GM12878 (cell line): ENCODE measurements around the gene LRIT2. TPM values are rescaled to one million over a fixed set of nuclear protein-coding genes. Genes with fewer than 3 reads are reported as not detected.
A peak's percentile ranks its signal among the peaks of the same experiment; 100 is the strongest.

Source experiments
- ATAC-seq: fragments of 200-7000 bp; cut with Tn5 transposase; 3 replicates; pipeline ENCODE4 v1.9.1; 2020; ENCODE audit warnings: mild to moderate bottlenecking, moderate library complexity
- BruUV-seq: library from RNA; stranded (reverse); fragments of 400-500 nt; replicated peaks from 2 replicates; lab custom pipeline; 2021; lab: Mats Ljungman, UMichigan
- CTCF ChIA-PET: fragments of 300-600 bp; sonication (Branson Sonifier 250); formaldehyde crosslinking; extraction: SDS; loops from one replicate; lab custom pipeline; 2021; ENCODE audit warnings: inconsistent platforms; lab: Yijun Ruan, JAX
- POLR2A ChIA-PET: fragments of 350-600 bp; formaldehyde crosslinking; extraction: SDS; loops from one replicate; lab custom pipeline; 2021; ENCODE audit warnings: inconsistent platforms; lab: Charles Lee
- RAD21 ChIA-PET: fragments of 300-600 bp; sonication (Branson Sonifier 250); formaldehyde crosslinking; loops from one replicate; lab custom pipeline; 2023; ENCODE audit warnings: antibody characterized with exemption; ENCODE audit not compliant: unreplicated experiment; lab: Charles Lee
- SMC1A ChIA-PET: fragments of 300-600 bp; sonication (Branson Sonifier 250); formaldehyde crosslinking; loops from one replicate; lab custom pipeline; 2023; ENCODE audit not compliant: unreplicated experiment, uncharacterized antibody; lab: Charles Lee
- DNase-seq: peaks from one replicate; pipeline ENCODE4 v3.0.0-alpha.2; 2011; ENCODE audit warnings: low read depth, low spot score
- FAIRE-seq: peaks from 3 replicates; lab custom pipeline; 2011; peaks lifted over from hg19 to GRCh38; lab: Jason Lieb, UNC
- H2AFZ ChIP-seq: 2 replicates; pipeline ENCODE4 v1.6.0; 2011; ENCODE audit warnings: low read depth, low read length, control low read depth; ENCODE audit not compliant: control insufficient read depth
- H3K27ac ChIP-seq: 2 replicates; pipeline ENCODE4 v1.5.1; 2011; ENCODE audit warnings: control low read depth; ENCODE audit not compliant: control insufficient read depth, insufficient read depth
- H3K27me3 ChIP-seq, 2 experiments: replicated peaks in 1 of 2; 2 replicates each; pipeline versions ENCODE4 v1.6.0 to v1.6.1; 2011; ENCODE audit warnings: low read length in 1 of 2; ENCODE audit not compliant: control insufficient read depth in 2 of 2, insufficient read depth in 2 of 2
- H3K36me3 ChIP-seq, 2 experiments: 2 replicates each; pipeline ENCODE4 v1.5.1; 2011; ENCODE audit warnings: low read length in 1 of 2; ENCODE audit not compliant: control insufficient read depth in 2 of 2, insufficient read depth in 2 of 2
- H3K4me1 ChIP-seq: 2 replicates; pipeline ENCODE4 v1.6.1; 2011; ENCODE audit warnings: mild to moderate bottlenecking, low read length, moderate library complexity, mixed read lengths; ENCODE audit not compliant: control insufficient read depth, insufficient read depth
- H3K4me2 ChIP-seq: 2 replicates; pipeline ENCODE4 v1.6.0; 2011; ENCODE audit warnings: control low read depth; ENCODE audit not compliant: control insufficient read depth, insufficient read depth
- H3K4me3 ChIP-seq: fragments of 200-600 bp; sonication (generic); 2 replicates; pipeline ENCODE4 v1.5.1; 2016
- H3K79me2 ChIP-seq: 2 replicates; pipeline ENCODE4 v1.6.0; 2011; ENCODE audit warnings: low read length; ENCODE audit not compliant: control insufficient read depth, insufficient read depth
- H3K9ac ChIP-seq: 2 replicates; pipeline ENCODE4 v1.8.0; 2011; ENCODE audit warnings: low read length, control low read depth, mixed read lengths; ENCODE audit not compliant: control insufficient read depth, insufficient read depth
- H3K9me3 ChIP-seq: replicated peaks from 3 replicates; pipeline ENCODE4 v1.5.1; 2011; ENCODE audit warnings: mild to moderate bottlenecking, low read length; ENCODE audit not compliant: control insufficient read depth, insufficient read depth
- H4K20me1 ChIP-seq: 2 replicates; pipeline ENCODE4 v1.6.0; 2011; ENCODE audit not compliant: control insufficient read depth, insufficient read depth
- EP300 ChIP-seq, 2 experiments: fragments of 150-350 bp in 1 of 2; IDR thresholded peaks; 2 replicates each; pipeline ENCODE4 v1.6.1; 2011 to 2012; ENCODE audit warnings: low read depth in 2 of 2, low read length in 2 of 2, borderline replicate concordance in 1 of 2, improper control_type of control experiment in 1 of 2, inconsistent platforms in 1 of 2; ENCODE audit not compliant: control insufficient read depth in 1 of 2
- ESRRA ChIP-seq: IDR thresholded peaks from 2 replicates; pipeline ENCODE4 v1.6.1; 2012; ENCODE audit warnings: mild to moderate bottlenecking, low read length, improper control_type of control experiment
- EZH2 ChIP-seq: IDR thresholded peaks from 2 replicates; pipeline ENCODE4 v1.6.1; 2012; ENCODE audit warnings: low read depth, mild to moderate bottlenecking, control low read depth, inconsistent platforms, low read length, borderline replicate concordance; ENCODE audit not compliant: control insufficient read depth
- NR2F1 ChIP-seq: fragments of 450-650 bp; conservative IDR thresholded peaks from 2 replicates; pipeline ENCODE4 v1.6.1; 2017; ENCODE audit warnings: mild to moderate bottlenecking
- POU2F2 ChIP-seq: IDR thresholded peaks from 3 replicates; pipeline ENCODE4 v1.6.1; 2011; ENCODE audit warnings: low read depth, mild to moderate bottlenecking, low read length, borderline replicate concordance
- SMARCA5 ChIP-seq: fragments of 450-650 bp; IDR thresholded peaks from 2 replicates; pipeline ENCODE4 v1.6.1; 2017; ENCODE audit warnings: mild to moderate bottlenecking
- SUZ12 ChIP-seq: fragments of 200-600 bp; sonication (generic); IDR thresholded peaks from one replicate; pipeline ENCODE4 v1.6.1; 2018; ENCODE audit warnings: antibody characterized with exemption, mild to moderate bottlenecking; ENCODE audit not compliant: unreplicated experiment
- YBX1 ChIP-seq: fragments of 450-650 bp; IDR thresholded peaks from 2 replicates; pipeline ENCODE4 v1.6.1; 2016; ENCODE audit warnings: antibody characterized with exemption
- ZNF207 ChIP-seq: fragments of 450-650 bp; IDR thresholded peaks from 2 replicates; pipeline ENCODE4 v1.6.1; 2014; ENCODE audit warnings: antibody characterized with exemption, mild to moderate bottlenecking, borderline replicate concordance
- ZSCAN29 ChIP-seq: fragments of 450-650 bp; IDR thresholded peaks from 2 replicates; pipeline ENCODE4 v1.6.1; 2017; ENCODE audit warnings: mild to moderate bottlenecking, moderate library complexity
- ZZZ3 ChIP-seq: IDR thresholded peaks from 2 replicates; pipeline ENCODE4 v1.6.1; 2011; ENCODE audit warnings: low read depth; ENCODE audit not compliant: control insufficient read depth, insufficient read length
- WGBS: methylation state at CpG from one replicate; pipeline ENCODE4 v1.1.6; 2016; ENCODE audit warnings: low lambda C conversion rate; ENCODE audit not compliant: insufficient replicate concordance, insufficient coverage; ENCODE audit errors: missing lambda C conversion rate; 5-methylcytosine and 5-hydroxymethylcytosine counted together
- in situ Hi-C: fragments of 300-500 bp; cut with MboI; formaldehyde crosslinking; loops from 9 replicates; pipeline ENCODE4 v1.14.3; 2018; ENCODE audit warnings: mixed read lengths
- intact Hi-C: fragments of 100-400 bp; cut with micrococcal nuclease; formaldehyde crosslinking; loops from one replicate; pipeline ENCODE4 v1.14.2; 2022; ENCODE audit not compliant: unreplicated experiment
- polyA plus RNA-seq, 11 experiments: library from polyadenylated mRNA; depleted of rRNA in 4 of 11; unstranded in 6 of 11; stranded (reverse) in 5 of 11; fragments of >200 nt; fragmentation: Nextera tagmentation in 4 of 11; fragmentation: Illumina TruSeq in 1 of 11; extraction: Ambion mirVana in 4 of 11; extraction: Trizol in 1 of 11; gene quantifications; 1 replicate in 1 of 11; 2 replicates in 10 of 11; pipeline versions ENCODE4 v1.2.1 to v1.2.3, GENCODE V29; 2011 to 2016; ENCODE audit warnings: inconsistent platforms in 2 of 11, missing spikeins in 2 of 11, low read depth in 1 of 11
- total RNA-seq, 4 experiments: library from RNA; depleted of rRNA in 3 of 4; stranded (reverse); fragments of >200 nt in 3 of 4; fragmentation: Illumina TruSeq in 1 of 4; extraction: Trizol in 1 of 4; gene quantifications; 2 replicates each; pipeline versions ENCODE4 v1.2.1 to v1.2.3, GENCODE V29; 2013 to 2021
- TF ChIP-seq, protein P1 (sequence below): IDR thresholded peaks from 2 replicates; pipeline ENCODE4 v1.6.1; 2011; ENCODE audit warnings: low read depth, low read length, improper control_type of control experiment, borderline replicate concordance
- TF ChIP-seq, protein P2 (sequence below): IDR thresholded peaks from 2 replicates; pipeline ENCODE4 v1.6.1; 2012; ENCODE audit warnings: low read depth, low read length, improper control_type of control experiment
- TF ChIP-seq, protein P3 (sequence below): fragments of 450-650 bp; IDR thresholded peaks from 2 replicates; pipeline ENCODE4 v1.6.1; 2017; ENCODE audit warnings: mild to moderate bottlenecking, low read depth, inconsistent platforms; ENCODE audit not compliant: poor library complexity, severe bottlenecking
- TF ChIP-seq, protein P4 (sequence below), 3 experiments: IDR thresholded peaks in 2 of 3; conservative IDR thresholded peaks in 1 of 3; 2 replicates each; pipeline ENCODE4 v1.5.1; 2011; ENCODE audit warnings: low read depth in 3 of 3, low read length in 3 of 3, mild to moderate bottlenecking in 3 of 3, control low read depth in 2 of 3, moderate library complexity in 2 of 3, inconsistent platforms in 1 of 3, mixed read lengths in 1 of 3; ENCODE audit not compliant: control insufficient read depth in 2 of 3, insufficient read depth in 1 of 3; ENCODE audit errors: extremely low read depth in 1 of 3

The LRIT2 gene
- total and polyA plus RNA-seq, 10 of the 15 experiments (the other 5 are each of a cell fraction or from before 2014, with no cell fraction given), result not detected

DNA sequence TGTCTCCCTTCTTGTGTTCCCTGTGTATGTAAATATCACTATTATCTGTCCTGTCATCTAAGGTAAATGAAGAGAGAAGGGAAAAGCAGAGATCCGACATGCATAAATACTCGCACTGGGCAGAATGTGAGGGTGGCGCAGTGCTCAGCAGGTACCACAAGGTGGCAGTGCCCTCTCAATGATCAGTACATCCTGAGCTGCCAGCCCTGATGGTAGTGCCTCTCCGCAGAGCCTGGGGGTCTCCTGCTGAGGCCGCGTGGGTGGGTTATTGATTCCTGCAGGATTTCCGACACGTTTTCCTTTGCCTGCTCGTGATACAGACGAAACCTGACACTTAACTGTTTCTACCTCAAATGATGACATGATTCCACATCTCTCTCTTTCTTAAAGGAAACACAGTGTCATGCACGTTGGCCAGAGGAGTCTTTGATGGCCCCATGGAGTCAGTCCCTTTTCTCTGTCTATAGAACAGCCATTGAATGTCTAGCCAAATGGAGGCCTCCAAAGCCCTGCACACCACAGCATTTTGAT, 39.3 kb upstream of the LRIT2 start (continued):
- TF ChIP-seq, protein P1, sequence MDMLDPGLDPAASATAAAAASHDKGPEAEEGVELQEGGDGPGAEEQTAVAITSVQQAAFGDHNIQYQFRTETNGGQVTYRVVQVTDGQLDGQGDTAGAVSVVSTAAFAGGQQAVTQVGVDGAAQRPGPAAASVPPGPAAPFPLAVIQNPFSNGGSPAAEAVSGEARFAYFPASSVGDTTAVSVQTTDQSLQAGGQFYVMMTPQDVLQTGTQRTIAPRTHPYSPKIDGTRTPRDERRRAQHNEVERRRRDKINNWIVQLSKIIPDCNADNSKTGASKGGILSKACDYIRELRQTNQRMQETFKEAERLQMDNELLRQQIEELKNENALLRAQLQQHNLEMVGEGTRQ, result no peak
- TF ChIP-seq SMARCA5, result 0 out of 2 replicates have a peak, but pooled peaks have one; percentile 50
- TF ChIP-seq ZSCAN29, result no peak
- TF ChIP-seq POU2F2, result peak; percentile 75; the same call in 1 of the 3 replicates
- TF ChIP-seq, protein P2, sequence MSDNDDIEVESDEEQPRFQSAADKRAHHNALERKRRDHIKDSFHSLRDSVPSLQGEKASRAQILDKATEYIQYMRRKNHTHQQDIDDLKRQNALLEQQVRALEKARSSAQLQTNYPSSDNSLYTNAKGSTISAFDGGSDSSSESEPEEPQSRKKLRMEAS, result 0 out of 2 replicates have a peak, but pooled peaks have one; percentile 25
- TF ChIP-seq EZH2, result no peak
- no peak for TF ChIP-seq SUZ12

DNA sequence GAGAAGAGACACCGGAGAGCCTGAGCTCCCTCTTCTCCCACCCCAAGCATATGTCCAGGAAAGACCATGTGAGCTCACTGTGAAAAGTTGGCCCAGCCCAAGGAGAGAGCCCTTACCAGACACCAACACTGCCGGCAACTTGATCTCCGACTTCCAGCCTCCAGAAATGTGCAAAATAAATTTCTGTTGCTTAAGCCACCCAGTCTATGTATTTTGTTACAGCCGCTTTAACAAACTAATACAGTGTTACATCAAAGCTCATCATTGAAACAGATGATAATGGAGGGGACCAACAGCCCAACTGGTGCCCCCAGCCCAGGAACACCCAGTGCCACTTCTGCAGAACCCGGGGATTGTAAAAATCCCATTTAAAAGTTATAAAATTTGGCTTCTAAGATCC, 38.4 kb upstream of the LRIT2 start:
- Histone ChIP-seq H4K20me1 (no peaks in the 10 kb centered on the region), H3K4me3 (no peak overlapping the region), H3K27me3 (no peaks in the 10 kb centered on the region; a peak in 2 of 4 replicates), H2AFZ (no peak overlapping the region), H3K9me3 (no peaks in the 10 kb centered on the region), H3K36me3 (no peaks in the 10 kb centered on the region), H3K9ac (no peak overlapping the region), H3K79me2 (no peaks in the 10 kb centered on the region), H3K4me1 (no peaks in the 10 kb centered on the region)
- no TSS peak for BruUV-seq
- intact Hi-C loops, result loop anchor here (1.0 to 10.0 kb wide), 4 partner anchors 112 to 451 kb away; no protein-coding TSS in a partner anchor
- CTCF ChIA-PET, result interaction anchor here (0.6 to 8.3 kb wide), 11 partner anchors 14 to 286 kb away, joined by 3 to 228 read pairs (median 4); partner anchors contain the start of gene CCSER2
- POLR2A ChIA-PET, result no interaction called here
- RAD21 ChIA-PET, result interaction anchor here (1.2 to 6.6 kb wide), 4 partner anchors 9 to 277 kb away, joined by 3 to 74 read pairs (median 4); no protein-coding TSS in a partner anchor
- no peak for ATAC-seq
- no peak for DNase-seq
- FAIRE-seq, result no peak
- 25% methylated on average over 5 of the region's 5 CpGs for WGBS
- in situ Hi-C loops, result no loop called here
- TF ChIP-seq, protein P3, sequence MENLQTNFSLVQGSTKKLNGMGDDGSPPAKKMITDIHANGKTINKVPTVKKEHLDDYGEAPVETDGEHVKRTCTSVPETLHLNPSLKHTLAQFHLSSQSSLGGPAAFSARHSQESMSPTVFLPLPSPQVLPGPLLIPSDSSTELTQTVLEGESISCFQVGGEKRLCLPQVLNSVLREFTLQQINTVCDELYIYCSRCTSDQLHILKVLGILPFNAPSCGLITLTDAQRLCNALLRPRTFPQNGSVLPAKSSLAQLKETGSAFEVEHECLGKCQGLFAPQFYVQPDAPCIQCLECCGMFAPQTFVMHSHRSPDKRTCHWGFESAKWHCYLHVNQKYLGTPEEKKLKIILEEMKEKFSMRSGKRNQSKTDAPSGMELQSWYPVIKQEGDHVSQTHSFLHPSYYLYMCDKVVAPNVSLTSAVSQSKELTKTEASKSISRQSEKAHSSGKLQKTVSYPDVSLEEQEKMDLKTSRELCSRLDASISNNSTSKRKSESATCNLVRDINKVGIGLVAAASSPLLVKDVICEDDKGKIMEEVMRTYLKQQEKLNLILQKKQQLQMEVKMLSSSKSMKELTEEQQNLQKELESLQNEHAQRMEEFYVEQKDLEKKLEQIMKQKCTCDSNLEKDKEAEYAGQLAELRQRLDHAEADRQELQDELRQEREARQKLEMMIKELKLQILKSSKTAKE, result no peak
- no peak for TF ChIP-seq ZNF207
- TF ChIP-seq ESRRA, result no peak
- no peak for TF ChIP-seq EP300 (IDR thresholded peaks at IDR 0.05; ENCODE audit: borderline replicate concordance in 1 of 2, control insufficient read depth in 1 of 2, low read depth in 2 of 2, low read length in 2 of 2)
- no peak for TF ChIP-seq YBX1
- no peak for TF ChIP-seq ZZZ3
- TF ChIP-seq, protein P4, sequence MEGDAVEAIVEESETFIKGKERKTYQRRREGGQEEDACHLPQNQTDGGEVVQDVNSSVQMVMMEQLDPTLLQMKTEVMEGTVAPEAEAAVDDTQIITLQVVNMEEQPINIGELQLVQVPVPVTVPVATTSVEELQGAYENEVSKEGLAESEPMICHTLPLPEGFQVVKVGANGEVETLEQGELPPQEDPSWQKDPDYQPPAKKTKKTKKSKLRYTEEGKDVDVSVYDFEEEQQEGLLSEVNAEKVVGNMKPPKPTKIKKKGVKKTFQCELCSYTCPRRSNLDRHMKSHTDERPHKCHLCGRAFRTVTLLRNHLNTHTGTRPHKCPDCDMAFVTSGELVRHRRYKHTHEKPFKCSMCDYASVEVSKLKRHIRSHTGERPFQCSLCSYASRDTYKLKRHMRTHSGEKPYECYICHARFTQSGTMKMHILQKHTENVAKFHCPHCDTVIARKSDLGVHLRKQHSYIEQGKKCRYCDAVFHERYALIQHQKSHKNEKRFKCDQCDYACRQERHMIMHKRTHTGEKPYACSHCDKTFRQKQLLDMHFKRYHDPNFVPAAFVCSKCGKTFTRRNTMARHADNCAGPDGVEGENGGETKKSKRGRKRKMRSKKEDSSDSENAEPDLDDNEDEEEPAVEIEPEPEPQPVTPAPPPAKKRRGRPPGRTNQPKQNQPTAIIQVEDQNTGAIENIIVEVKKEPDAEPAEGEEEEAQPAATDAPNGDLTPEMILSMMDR (IDR thresholded peaks at IDR 0.05 in 2 of 3, conservative IDR thresholded peaks at IDR 0.05 in 1 of 3; ENCODE audit: control insufficient read depth in 2 of 3, extremely low read depth in 1 of 3, insufficient read depth in 1 of 3, low read depth in 3 of 3, low read length in 3 of 3), result no peak
- no peak for TF ChIP-seq NR2F1
- TF ChIP-seq, all 136 proteins: peak for 0
- no peak overlapping the region for H3K4me2 ChIP-seq
- SMC1A ChIA-PET, result interaction anchor here (0.7 to 1.9 kb wide), 4 partner anchors 88 to 273 kb away, joined by 3 to 6 read pairs (median 3); no protein-coding TSS in a partner anchor
- H3K27ac ChIP-seq, result no peak overlapping the region
